A673 (cell line): ENCODE data around the gene SLC2A9.

ENCODE experiments used
- EZH2 ChIP-seq: fragments of 200-600 bp; sonication (generic); IDR thresholded peaks from 2 replicates; pipeline ENCODE4 v1.6.1; 2017; ENCODE audit warnings: borderline replicate concordance, low read depth, mild to moderate bottlenecking, mixed read lengths, antibody characterized with exemption, low read length; ENCODE audit not compliant: poor library complexity, severe bottlenecking
- TF ChIP-seq, protein P1 (sequence below): fragments of 300-800, 200-600 bp; sonication (generic); conservative IDR thresholded peaks from 2 replicates; pipeline ENCODE4 v1.5.1; 2017; ENCODE audit warnings: low read depth, mild to moderate bottlenecking, antibody characterized with exemption, low read length, moderate library complexity, mixed read lengths

GRCh38 chr4:9903317-9903716 lies 118.0 kb downstream of the SLC2A9 start:
- TF ChIP-seq, protein P1, sequence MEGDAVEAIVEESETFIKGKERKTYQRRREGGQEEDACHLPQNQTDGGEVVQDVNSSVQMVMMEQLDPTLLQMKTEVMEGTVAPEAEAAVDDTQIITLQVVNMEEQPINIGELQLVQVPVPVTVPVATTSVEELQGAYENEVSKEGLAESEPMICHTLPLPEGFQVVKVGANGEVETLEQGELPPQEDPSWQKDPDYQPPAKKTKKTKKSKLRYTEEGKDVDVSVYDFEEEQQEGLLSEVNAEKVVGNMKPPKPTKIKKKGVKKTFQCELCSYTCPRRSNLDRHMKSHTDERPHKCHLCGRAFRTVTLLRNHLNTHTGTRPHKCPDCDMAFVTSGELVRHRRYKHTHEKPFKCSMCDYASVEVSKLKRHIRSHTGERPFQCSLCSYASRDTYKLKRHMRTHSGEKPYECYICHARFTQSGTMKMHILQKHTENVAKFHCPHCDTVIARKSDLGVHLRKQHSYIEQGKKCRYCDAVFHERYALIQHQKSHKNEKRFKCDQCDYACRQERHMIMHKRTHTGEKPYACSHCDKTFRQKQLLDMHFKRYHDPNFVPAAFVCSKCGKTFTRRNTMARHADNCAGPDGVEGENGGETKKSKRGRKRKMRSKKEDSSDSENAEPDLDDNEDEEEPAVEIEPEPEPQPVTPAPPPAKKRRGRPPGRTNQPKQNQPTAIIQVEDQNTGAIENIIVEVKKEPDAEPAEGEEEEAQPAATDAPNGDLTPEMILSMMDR = no peak
- no peak for TF ChIP-seq EZH2
